BJ (cell line): Measurements from ENCODE around the gene NME9. TPM values are rescaled to one million over a fixed set of nuclear protein-coding genes. Genes with fewer than 3 reads are reported as not detected.

ENCODE experiments used
- CTCF ChIA-PET: fragments of 350-600 bp; formaldehyde crosslinking; extraction: SDS; loops from one replicate; lab custom pipeline; 2021; ENCODE audit warnings: antibody characterized with exemption, inconsistent platforms; lab: Yijun Ruan, JAX
- POLR2A ChIA-PET: fragments of 300-600 bp; sonication (Branson Sonifier 250); formaldehyde crosslinking; extraction: SDS; loops from one replicate; lab custom pipeline; 2021; ENCODE audit warnings: antibody characterized with exemption; lab: Charles Lee
- DNase-seq: peaks from one replicate; pipeline ENCODE4 v3.0.0-alpha.2; 2011; ENCODE audit warnings: low read depth
- H3K27me3 ChIP-seq: 2 replicates; pipeline ENCODE4 v1.6.0; 2011; ENCODE audit warnings: low read length; ENCODE audit not compliant: control insufficient read depth, insufficient read depth
- H3K36me3 ChIP-seq: 2 replicates; pipeline ENCODE4 v1.5.1; 2011; ENCODE audit warnings: low read length; ENCODE audit not compliant: control insufficient read depth, insufficient read depth
- H3K4me3 ChIP-seq: 2 replicates; pipeline ENCODE4 v1.5.1; 2011; ENCODE audit warnings: low read depth, mild to moderate bottlenecking, control low read depth, low read length
- CTCF ChIP-seq: IDR thresholded peaks from 2 replicates; pipeline ENCODE4 v1.5.1; 2011; ENCODE audit warnings: low read depth, mild to moderate bottlenecking, control low read depth, inconsistent platforms, low read length, moderate library complexity; ENCODE audit not compliant: insufficient read depth
- polyA plus RNA-seq: library from polyadenylated mRNA; depleted of rRNA; stranded (reverse); fragments of >200 nt; gene quantifications from 2 replicates; pipeline ENCODE4 v1.2.3, GENCODE V29; 2011

The NME9 gene
- polyA plus RNA-seq, 1 experiment: not detected

DNA sequence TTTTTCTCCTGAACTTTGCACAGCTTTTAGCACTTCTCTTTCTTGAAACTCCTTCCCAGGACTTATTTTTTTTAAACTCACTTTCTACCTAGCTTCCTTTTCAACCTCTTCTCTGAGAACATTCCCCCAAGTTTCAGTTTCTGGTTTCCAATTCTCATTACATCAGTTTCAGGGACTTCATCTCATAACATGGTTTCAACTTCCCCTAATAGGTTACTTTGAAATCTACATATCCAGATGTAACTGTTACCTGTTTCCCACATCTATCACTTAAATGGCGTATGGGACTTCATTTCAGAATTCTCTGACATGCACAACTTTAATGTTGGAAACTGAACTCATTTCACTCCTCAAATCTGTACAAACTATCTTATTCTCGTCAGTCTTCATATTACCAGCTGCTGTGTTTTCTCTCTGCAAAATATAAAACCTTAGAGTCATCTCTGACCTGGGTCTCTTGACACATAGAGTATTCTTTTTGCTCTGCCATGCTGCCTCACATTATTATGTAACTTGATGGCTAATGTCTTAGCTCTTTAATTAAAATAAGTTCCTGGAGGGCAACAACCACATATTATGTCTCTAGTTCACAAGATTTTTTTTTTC lies 58.4 kb downstream of the NME9 start:
- Histone ChIP-seq H3K27me3 (no peaks in the 10 kb centered on the region), H3K36me3 (peaks cover 4% of the 10 kb centered on the region), H3K4me3 (no peak overlapping the region)
- ChIA-PET POLR2A (no interaction called here), CTCF (interaction anchor here (1.1 kb wide), 1 partner anchor 10 kb away, joined by 4 read pairs; no protein-coding TSS in a partner anchor)
- DNase-seq: no peak
- TF ChIP-seq CTCF: no peak

DNA sequence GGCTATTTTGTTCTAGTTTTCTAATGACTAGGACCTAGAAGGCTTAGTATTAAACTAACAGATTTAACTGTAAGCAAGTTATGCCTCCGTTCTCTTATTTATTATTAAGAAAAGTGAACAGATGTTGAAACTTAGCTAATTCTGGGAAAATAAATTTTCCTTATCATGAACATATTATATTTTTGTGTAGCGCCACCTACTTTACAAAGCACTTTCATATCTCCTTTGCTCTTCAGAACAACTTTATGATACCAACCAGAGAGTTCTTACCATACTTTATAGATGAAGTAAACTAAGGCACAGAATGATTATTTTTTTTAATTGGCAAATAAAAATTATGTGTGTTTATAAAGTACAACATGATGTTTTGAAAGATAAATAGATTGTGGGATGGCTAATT lies 59.4 kb downstream of the NME9 start:
- no peaks in the 10 kb centered on the region for H3K27me3 ChIP-seq
- CTCF ChIA-PET: interaction anchor here (1.0 to 1.3 kb wide), 2 partner anchors 14 to 201 kb away, joined by 3 to 4 read pairs; no protein-coding TSS in a partner anchor
- no peak for DNase-seq
- H3K4me3 ChIP-seq: no peak overlapping the region
- no peak for TF ChIP-seq CTCF
- POLR2A ChIA-PET: interaction anchor here (0.5 kb wide), 1 partner anchor 35 kb away, joined by 5 read pairs; no protein-coding TSS in a partner anchor
- peaks cover 4% of the 10 kb centered on the region for H3K36me3 ChIP-seq

DNA sequence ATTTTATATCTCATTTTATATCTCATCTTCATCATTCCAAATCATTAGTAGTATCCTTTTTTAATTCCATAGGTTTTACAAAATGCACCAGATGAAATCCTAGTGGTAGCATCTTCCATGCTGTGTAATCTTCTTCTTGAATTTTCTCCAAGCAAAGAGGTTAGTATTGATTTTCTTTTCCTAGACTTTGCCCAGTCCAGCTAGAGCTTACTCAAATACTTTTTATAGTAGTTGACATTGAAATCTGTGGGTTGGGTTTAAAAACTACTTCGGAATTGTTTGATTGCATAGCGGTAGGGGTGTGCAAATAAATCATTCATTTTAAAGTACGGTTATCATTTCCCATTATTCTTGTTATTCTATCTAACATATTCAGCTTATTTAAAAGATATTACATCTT lies 62.6 kb downstream of the NME9 start:
- no peak overlapping the region for H3K4me3 ChIP-seq
- H3K27me3 ChIP-seq: no peaks in the 10 kb centered on the region
- POLR2A ChIA-PET: interaction anchor here (0.6 kb wide), 1 partner anchor 558 kb away, joined by 6 read pairs; no protein-coding TSS in a partner anchor
- peaks cover 1% of the 10 kb centered on the region; the same call in 1 of the 2 replicates for H3K36me3 ChIP-seq
- TF ChIP-seq CTCF: no peak
- CTCF ChIA-PET: no interaction called here
- DNase-seq: no peak

- Histone ChIP-seq H3K4me3 (no peak overlapping the region), H3K27me3 (no peaks in the 10 kb centered on the region), H3K36me3 (peaks cover 1% of the 10 kb centered on the region; the same call in 1 of the 2 replicates)
- ChIA-PET POLR2A (no interaction called here), CTCF (no interaction called here)
- no peak for TF ChIP-seq CTCF
- DNase-seq: no peak
Measured at GRCh38 chr3:138265745-138266144, 63.9 kb downstream of the NME9 start.

GRCh38 chr3:138263104-138263503 lies 66.5 kb downstream of the NME9 start:
- POLR2A ChIA-PET: no interaction called here
- no peak for DNase-seq
- Histone ChIP-seq H3K4me3 (no peak overlapping the region), H3K36me3 (peaks cover 1% of the 10 kb centered on the region; the same call in 1 of the 2 replicates), H3K27me3 (no peaks in the 10 kb centered on the region)
- CTCF ChIA-PET: interaction anchor here (1.4 kb wide), 1 partner anchor 11 kb away, joined by 3 read pairs; no protein-coding TSS in a partner anchor
- TF ChIP-seq CTCF: no peak
